HL-60 (cell line): ENCODE results near the gene ANO1.

ENCODE experiments used
- DNase-seq, 2 experiments: peaks; one replicate each; pipeline ENCODE4 v3.0.0-alpha.2; 2010 to 2020; ENCODE audit warnings: low read depth in 1 of 2, low spot score in 1 of 2
- H3K27ac ChIP-seq: fragments of 250-450 bp; sonication (Bioruptor Pico); replicated peaks from 2 replicates; pipeline ENCODE4 v1.5.1; 2020; ENCODE audit warnings: mild to moderate bottlenecking, moderate library complexity
- H3K27me3 ChIP-seq: fragments of 250-450 bp; sonication (Bioruptor Pico); 2 replicates; pipeline ENCODE4 v1.5.1; 2021; ENCODE audit warnings: mild to moderate bottlenecking, moderate library complexity; ENCODE audit not compliant: insufficient read depth, poor library complexity, severe bottlenecking
- H3K4me3 ChIP-seq: replicated peaks from 2 replicates; pipeline ENCODE4 v1.5.1; 2011; ENCODE audit warnings: mild to moderate bottlenecking, control low read depth, low read length; ENCODE audit not compliant: insufficient read depth
- CTCF ChIP-seq: IDR thresholded peaks from one replicate; pipeline ENCODE4 v1.5.1; 2011; ENCODE audit warnings: low read length, control low read depth, inconsistent platforms; ENCODE audit not compliant: insufficient read depth
- GABPA ChIP-seq: IDR thresholded peaks from 2 replicates; pipeline ENCODE4 v1.6.1; 2012; ENCODE audit warnings: low read depth
- POLR2AphosphoS5 ChIP-seq: IDR thresholded peaks from 2 replicates; pipeline ENCODE4 v1.6.1; 2012; ENCODE audit warnings: low read depth
- REST ChIP-seq: IDR thresholded peaks from 2 replicates; pipeline ENCODE4 v1.6.1; 2012; ENCODE audit warnings: low read depth; ENCODE audit not compliant: insufficient replicate concordance
- SPI1 ChIP-seq: IDR thresholded peaks from 2 replicates; pipeline ENCODE4 v1.6.1; 2012; ENCODE audit warnings: low read depth, mild to moderate bottlenecking, borderline replicate concordance

Gene ANO1

GRCh38 chr11:70116386-70117065 lies 38.4 kb downstream of the ANO1 start:
- H3K27me3 ChIP-seq, result peaks cover 2% of the 10 kb centered on the region
- H3K27ac ChIP-seq, result no peak overlapping the region
- H3K4me3 ChIP-seq, result no peak overlapping the region
- DNase-seq, result no peak
- no peak for TF ChIP-seq GABPA
- no peak for TF ChIP-seq CTCF
- TF ChIP-seq SPI1, result no peak
- TF ChIP-seq REST, result no peak
- TF ChIP-seq POLR2AphosphoS5, result no peak

GRCh38 chr11:70117567-70118145 lies 39.5 kb downstream of the ANO1 start:
- no peak overlapping the region for H3K4me3 ChIP-seq
- DNase-seq, result no peak
- H3K27ac ChIP-seq, result no peak overlapping the region
- no peak for TF ChIP-seq SPI1
- TF ChIP-seq CTCF, result no peak
- TF ChIP-seq GABPA, result no peak
- no peak for TF ChIP-seq POLR2AphosphoS5
- TF ChIP-seq REST, result no peak
- no peaks in the 10 kb centered on the region for H3K27me3 ChIP-seq

- Histone ChIP-seq H3K27me3 (peaks cover 2% of the 10 kb centered on the region), H3K4me3 (no peak overlapping the region), H3K27ac (no peak overlapping the region)
- no peak for DNase-seq
- no peak for TF ChIP-seq CTCF
- no peak for TF ChIP-seq GABPA
- TF ChIP-seq POLR2AphosphoS5, result no peak
- TF ChIP-seq SPI1, result no peak
- TF ChIP-seq REST, result no peak
Observed at GRCh38 chr11:70118642-70119041, 40.5 kb downstream of the ANO1 start.
